Prostate gland (tissue), 1 donor: ENCODE results near the gene SPEN.

Experiments used
- POLR2A ChIP-seq: fragments of 450-650 bp; IDR thresholded peaks from one replicate; pipeline ENCODE4 v1.6.1; 2016; ENCODE audit warnings: antibody characterized with exemption, mild to moderate bottlenecking
- POLR2AphosphoS5 ChIP-seq: sonication (generic); formaldehyde crosslinking; IDR thresholded peaks from one replicate; pipeline ENCODE4 v1.6.1; 2017; ENCODE audit warnings: antibody characterized with exemption

DNA sequence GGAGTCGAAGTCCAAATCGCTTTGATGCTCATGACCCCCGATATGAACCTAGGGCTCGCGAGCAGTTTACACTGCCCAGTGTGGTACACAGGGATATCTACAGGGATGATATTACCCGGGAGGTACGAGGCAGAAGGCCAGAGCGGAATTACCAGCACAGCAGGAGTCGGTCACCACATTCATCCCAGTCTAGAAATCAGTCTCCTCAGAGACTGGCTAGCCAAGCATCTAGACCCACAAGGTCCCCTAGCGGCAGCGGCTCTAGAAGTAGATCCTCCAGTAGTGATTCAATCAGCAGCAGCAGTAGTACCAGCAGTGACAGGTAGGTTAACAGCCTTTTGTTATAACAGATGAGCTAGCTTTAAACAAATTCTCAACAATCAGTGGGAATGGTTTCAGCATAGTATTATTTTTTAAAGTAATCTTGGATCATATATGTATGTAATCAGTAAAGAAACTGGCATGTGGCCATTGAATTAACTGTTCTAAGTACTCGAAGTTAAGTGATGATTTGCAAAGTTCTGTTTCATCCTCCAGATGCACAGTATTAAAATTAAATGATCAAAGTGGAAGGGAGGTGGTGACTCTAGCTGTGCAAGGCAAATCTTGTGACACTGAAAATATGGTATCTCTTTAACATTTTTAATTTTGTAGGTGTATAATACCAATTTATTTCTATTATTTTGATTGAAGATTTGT lies 29.0 kb downstream of the SPEN start:
- no peak for TF ChIP-seq POLR2AphosphoS5
- no peak for TF ChIP-seq POLR2A
